Mucosa of rectum (tissue), 2 donors: ENCODE results near the gene PLXND1.

Experiments used
- H3K27ac ChIP-seq, 2 donors: one replicate each; pipeline ENCODE4 v1.7.0; 2013; ENCODE audit warnings: inconsistent platforms in 2 of 2, low read depth in 2 of 2, low read length in 2 of 2
- H3K27me3 ChIP-seq, 2 donors: one replicate each; pipeline ENCODE4 v1.7.0; 2013; ENCODE audit warnings: low read length in 2 of 2; ENCODE audit not compliant: control insufficient read depth in 2 of 2, insufficient read depth in 2 of 2
- H3K36me3 ChIP-seq, 2 donors: one replicate each; pipeline ENCODE4 v1.7.0; 2013; ENCODE audit warnings: low read length in 2 of 2; ENCODE audit not compliant: control insufficient read depth in 2 of 2, insufficient read depth in 2 of 2
- H3K4me1 ChIP-seq, 2 donors: one replicate each; pipeline ENCODE4 v1.7.0; 2013; ENCODE audit warnings: low read length in 2 of 2, mild to moderate bottlenecking in 1 of 2; ENCODE audit not compliant: control insufficient read depth in 2 of 2, insufficient read depth in 2 of 2
- H3K4me3 ChIP-seq, 2 donors: one replicate each; pipeline ENCODE4 v1.7.0; 2013; ENCODE audit warnings: low read length in 2 of 2
- H3K9ac ChIP-seq, 2 donors: one replicate each; pipeline ENCODE4 v1.7.0; 2013; ENCODE audit warnings: low read length in 2 of 2, low read depth in 1 of 2, mild to moderate bottlenecking in 1 of 2
- H3K9me3 ChIP-seq, 2 donors: one replicate each; pipeline ENCODE4 v1.7.0; 2013; ENCODE audit warnings: low read length in 2 of 2; ENCODE audit not compliant: control insufficient read depth in 2 of 2
- donor health status: healthy.
- donor health status: Normal muscosa, but diverticular disease.

PLXND1 gene

DNA sequence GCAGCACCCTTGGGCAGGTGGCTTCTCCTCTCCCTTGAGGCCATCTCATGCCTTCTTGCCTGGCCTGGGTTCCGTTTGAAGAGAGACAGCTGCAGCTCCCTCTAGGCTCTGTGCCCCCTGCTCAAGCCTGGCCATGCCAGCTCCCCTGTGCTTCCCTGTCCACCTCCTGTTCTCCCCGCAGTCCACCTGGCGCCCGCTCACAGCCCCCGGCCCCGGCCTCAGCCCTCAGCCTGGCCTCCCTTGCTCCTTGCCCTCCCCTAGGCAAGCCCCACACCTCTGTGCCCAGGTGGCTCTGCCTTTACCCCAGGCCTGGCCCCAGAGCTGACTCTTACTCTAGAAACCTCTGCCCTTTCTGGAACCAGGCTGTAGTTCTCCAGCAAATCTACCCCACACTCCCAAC is 91.9 kb downstream of the PLXND1 start:
- no peaks in the 10 kb centered on the region for H3K27me3 ChIP-seq
- H3K4me3 ChIP-seq: no peak overlapping the region
- H3K27ac ChIP-seq: no peak overlapping the region
- H3K36me3 ChIP-seq: peaks cover 0 to 33% of the 10 kb centered on the region in 2 donors
- no peak overlapping the region for H3K9ac ChIP-seq
- H3K9me3 ChIP-seq: no peaks in the 10 kb centered on the region
- H3K4me1 ChIP-seq: no peaks in the 10 kb centered on the region

DNA sequence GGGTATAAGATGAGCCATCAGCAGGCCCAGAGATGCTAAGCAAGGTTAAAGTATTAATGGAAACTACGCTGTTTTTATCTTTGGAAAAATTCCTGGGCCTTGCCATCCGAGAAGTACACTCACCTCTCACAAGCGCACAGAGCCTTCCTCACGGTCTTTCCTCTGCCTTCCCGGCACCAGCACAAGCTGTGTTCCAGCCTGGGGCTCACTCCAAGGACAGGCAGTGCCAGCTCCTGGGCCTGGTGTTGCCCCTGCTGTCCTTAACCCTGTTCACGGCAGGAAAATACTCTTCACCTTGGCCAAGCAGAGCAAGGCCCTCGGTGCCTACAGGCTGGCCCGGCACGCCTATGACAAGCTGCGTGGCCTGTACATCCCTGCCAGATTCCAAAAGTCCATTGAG is 92.4 kb downstream of the PLXND1 start:
- no peaks in the 10 kb centered on the region for H3K27me3 ChIP-seq
- H3K4me3 ChIP-seq: no peak overlapping the region
- peaks cover 0 to 33% of the 10 kb centered on the region in 2 donors for H3K36me3 ChIP-seq
- no peak overlapping the region for H3K9ac ChIP-seq
- no peaks in the 10 kb centered on the region for H3K9me3 ChIP-seq
- H3K4me1 ChIP-seq: no peaks in the 10 kb centered on the region
- no peak overlapping the region for H3K27ac ChIP-seq

DNA sequence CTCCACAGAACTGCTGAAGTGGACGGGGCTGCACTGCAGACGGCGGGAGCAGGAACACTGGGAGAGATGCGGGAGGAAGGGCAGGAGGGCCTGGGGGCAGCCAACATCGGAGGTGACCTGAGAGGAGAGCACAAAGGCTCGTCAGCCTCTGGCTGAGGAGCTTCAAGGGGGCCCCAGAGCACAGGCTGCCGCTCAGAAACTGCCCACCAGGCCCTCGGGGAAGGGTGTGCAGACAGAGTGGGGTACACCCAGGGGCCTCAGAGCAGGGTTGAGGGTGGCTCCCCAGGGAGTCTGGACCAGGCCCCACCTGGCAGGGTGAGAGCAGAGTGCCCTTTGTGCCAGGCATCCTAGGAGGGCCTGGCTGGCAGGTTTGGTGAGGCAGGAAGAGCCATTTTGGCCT is 92.8 kb downstream of the PLXND1 start:
- no peaks in the 10 kb centered on the region for H3K9me3 ChIP-seq
- peaks cover 0 to 33% of the 10 kb centered on the region in 2 donors for H3K36me3 ChIP-seq
- H3K4me1 ChIP-seq: no peaks in the 10 kb centered on the region
- no peaks in the 10 kb centered on the region for H3K27me3 ChIP-seq
- H3K9ac ChIP-seq: no peak overlapping the region
- H3K27ac ChIP-seq: no peak overlapping the region
- H3K4me3 ChIP-seq: no peak overlapping the region

DNA sequence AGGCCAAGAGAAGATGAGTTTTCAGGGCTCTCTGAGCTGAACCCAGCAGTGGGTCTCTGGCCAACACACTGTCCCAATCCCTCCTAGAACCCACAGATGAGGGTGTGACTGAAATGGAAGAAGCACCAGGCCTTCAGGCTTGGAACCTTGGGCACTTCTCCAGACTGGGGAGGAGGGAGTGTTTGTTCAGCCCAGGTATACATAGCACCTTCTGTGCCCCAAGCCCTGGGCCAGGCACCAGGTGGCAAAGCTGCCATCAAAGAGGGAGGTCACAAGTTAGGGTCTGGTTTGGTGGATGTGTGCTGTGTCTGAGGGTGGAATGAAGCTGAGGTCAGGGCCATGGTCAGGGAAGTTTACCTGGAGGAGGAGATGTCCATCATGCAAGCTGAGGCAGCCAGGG is 93.9 kb downstream of the PLXND1 start:
- no peaks in the 10 kb centered on the region for H3K9me3 ChIP-seq
- H3K36me3 ChIP-seq: peaks cover 2 to 35% of the 10 kb centered on the region in 2 donors
- H3K4me1 ChIP-seq: no peaks in the 10 kb centered on the region
- H3K4me3 ChIP-seq: no peak overlapping the region
- no peak overlapping the region for H3K27ac ChIP-seq
- no peak overlapping the region for H3K9ac ChIP-seq
- H3K27me3 ChIP-seq: no peaks in the 10 kb centered on the region

DNA sequence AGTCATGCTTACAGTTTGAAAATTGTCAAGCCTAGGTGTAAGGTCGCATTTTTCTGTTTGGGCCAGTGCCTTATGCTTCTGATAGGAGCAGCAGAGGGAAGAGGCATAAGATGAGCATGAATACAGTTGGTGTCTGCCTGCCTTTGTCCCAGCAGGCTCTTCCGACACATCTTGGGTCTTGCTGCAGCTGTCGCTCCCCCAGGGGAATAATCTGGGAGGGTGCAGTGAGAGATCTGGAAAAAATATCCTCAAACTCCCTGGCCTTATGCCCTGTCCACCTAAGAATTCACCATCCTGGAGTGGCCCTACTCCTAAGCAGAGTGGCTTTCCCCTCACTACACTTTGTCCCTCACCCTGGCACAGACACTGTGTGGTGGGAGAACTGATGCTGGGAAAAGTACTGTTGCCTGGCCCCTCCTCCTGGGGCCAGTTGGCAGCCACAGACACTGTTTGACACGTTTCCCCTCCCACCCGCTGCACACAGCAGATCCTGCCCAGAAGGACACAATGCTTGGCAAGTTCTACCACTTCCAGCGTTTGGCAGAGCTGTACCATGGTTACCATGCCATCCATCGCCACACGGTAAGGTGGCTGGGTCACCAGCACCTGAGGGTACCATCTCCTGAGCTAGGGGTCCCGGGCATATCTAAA is 99.2 kb downstream of the PLXND1 start:
- Histone ChIP-seq H3K36me3 (peaks cover 17 to 49% of the 10 kb centered on the region in 2 donors), H3K27me3 (no peaks in the 10 kb centered on the region), H3K4me3 (no peak overlapping the region), H3K9ac (no peak overlapping the region), H3K9me3 (no peaks in the 10 kb centered on the region), H3K4me1 (no peaks in the 10 kb centered on the region), H3K27ac (no peak overlapping the region)

DNA sequence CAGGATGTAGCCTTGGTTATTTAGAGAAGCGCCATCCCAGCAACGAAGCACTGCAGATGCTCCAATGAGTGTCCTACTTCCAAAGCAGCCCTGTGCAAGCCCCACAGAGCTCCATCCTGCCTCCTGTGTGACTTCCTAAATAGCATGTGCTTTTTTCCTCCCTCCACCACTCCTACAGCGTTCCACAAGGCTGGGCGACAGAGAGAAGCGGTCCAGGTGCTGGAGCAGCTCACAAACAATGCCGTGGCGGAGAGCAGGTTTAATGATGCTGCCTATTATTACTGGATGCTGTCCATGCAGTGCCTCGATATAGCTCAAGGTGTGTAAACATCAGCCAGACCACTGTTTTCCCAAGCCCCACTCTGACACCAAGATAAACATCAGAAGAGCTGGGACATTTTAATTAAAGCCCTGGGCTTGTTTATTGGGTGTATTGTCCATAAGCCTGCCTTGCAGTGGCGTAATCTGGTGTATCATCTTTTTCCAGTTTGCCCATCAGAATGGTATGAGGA is 100.2 kb downstream of the PLXND1 start:
- no peak overlapping the region for H3K9ac ChIP-seq
- no peaks in the 10 kb centered on the region for H3K9me3 ChIP-seq
- no peaks in the 10 kb centered on the region for H3K4me1 ChIP-seq
- peaks cover 17 to 44% of the 10 kb centered on the region in 2 donors for H3K36me3 ChIP-seq
- H3K4me3 ChIP-seq: no peak overlapping the region
- no peaks in the 10 kb centered on the region for H3K27me3 ChIP-seq
- no peak overlapping the region for H3K27ac ChIP-seq

DNA sequence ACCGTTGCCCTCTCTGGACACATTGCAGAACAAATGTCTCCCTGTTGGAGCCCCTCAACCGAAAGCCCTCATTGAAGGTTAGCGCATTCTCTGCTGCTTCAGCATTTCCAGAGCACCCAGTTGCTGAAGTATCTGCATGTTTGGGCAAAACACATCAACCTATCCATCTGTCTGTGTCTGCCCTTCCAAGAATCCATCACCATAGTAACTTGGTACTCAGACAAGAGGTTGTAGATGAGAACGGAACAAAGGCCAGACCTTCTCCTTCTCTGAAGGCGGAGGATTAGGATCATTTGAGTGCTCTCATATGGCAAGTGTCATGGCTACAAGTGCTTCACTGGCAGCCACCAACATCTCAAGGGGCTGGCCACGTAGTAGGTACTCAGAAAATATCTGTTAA is 101.1 kb downstream of the PLXND1 start:
- no peaks in the 10 kb centered on the region for H3K4me1 ChIP-seq
- no peak overlapping the region for H3K9ac ChIP-seq
- H3K4me3 ChIP-seq: no peak overlapping the region
- no peaks in the 10 kb centered on the region for H3K9me3 ChIP-seq
- peaks cover 17 to 45% of the 10 kb centered on the region in 2 donors for H3K36me3 ChIP-seq
- H3K27ac ChIP-seq: no peak overlapping the region
- no peaks in the 10 kb centered on the region for H3K27me3 ChIP-seq
